Right atrium auricular region (tissue), 2 donors: ENCODE measurements around the gene DGKD. TPM values are rescaled to one million over a fixed set of nuclear protein-coding genes. Genes with fewer than 3 reads are reported as not detected.

ENCODE experiments used
- DNase-seq: peaks from one replicate; pipeline ENCODE4 v3.0.0-alpha.2; 2019; ENCODE audit warnings: low spot score
- H3K27ac ChIP-seq, 2 donors: fragments of 200-600 bp; sonication (generic); 1 replicate in 1 of 2; 2 replicates in 1 of 2; pipeline ENCODE4 v1.5.1; 2016 to 2019
- H3K27me3 ChIP-seq, 2 donors: fragments of 200-600 bp; sonication (generic); one replicate each; pipeline versions ENCODE4 v1.5.1 to v1.6.0; 2017 to 2019
- H3K36me3 ChIP-seq: fragments of 200-600 bp; sonication (generic); one replicate; pipeline ENCODE4 v1.5.1; 2016
- H3K4me1 ChIP-seq, 2 donors: fragments of 200-600 bp; sonication (generic); one replicate each; pipeline versions ENCODE4 v1.5.1 to v1.6.0; 2017 to 2019
- H3K4me3 ChIP-seq, 2 donors: fragments of 200-600 bp; sonication (generic); 1 replicate in 1 of 2; 2 replicates in 1 of 2; pipeline ENCODE4 v1.5.1; 2017 to 2019; ENCODE audit warnings: mild to moderate bottlenecking in 1 of 2, moderate library complexity in 1 of 2
- H3K9me3 ChIP-seq, 2 donors: fragments of 200-600 bp; sonication (generic); one replicate each; pipeline ENCODE4 v1.5.1; 2019
- CTCF ChIP-seq, 2 donors: fragments of 200-600 bp; sonication (generic); IDR thresholded peaks; one replicate each; pipeline ENCODE4 v1.5.1; 2019; ENCODE audit warnings: antibody characterized with exemption in 2 of 2
- total RNA-seq, 2 donors: library from RNA; depleted of rRNA; stranded (reverse); fragments of >200 nt; gene quantifications; one replicate each; pipeline ENCODE4 v1.1.0, GENCODE V29; 2016

Gene DGKD
- total RNA-seq, 2 donors from 2014 or later = 18.4 to 40.1 TPM

- peaks cover 0 to 55% of the 10 kb centered on the region in 2 donors for H3K4me1 ChIP-seq
- TF ChIP-seq CTCF (IDR thresholded peaks at IDR 0.05) = no peak
These were observed 58.8 kb downstream of the DGKD start for GRCh38 chr2:233413046-233413445.

GRCh38 chr2:233413559-233414272 is 59.4 kb downstream of the DGKD start:
- Histone ChIP-seq H3K9me3 (peaks cover 0 to 17% of the 10 kb centered on the region in 2 donors), H3K4me3 (no peak overlapping the region), H3K4me1 (peaks cover 0 to 55% of the 10 kb centered on the region in 2 donors), H3K36me3 (no peaks in the 10 kb centered on the region), H3K27ac (peak overlapping the region; percentile 81 to 89), H3K27me3 (no peaks in the 10 kb centered on the region)
- TF ChIP-seq CTCF (IDR thresholded peaks at IDR 0.05) = no peak
- DNase-seq = no peak

More at GRCh38 chr2:233413046-233413445, 58.8 kb downstream of the DGKD start:
- peak overlapping the region; percentile 81 to 89 for H3K27ac ChIP-seq
- H3K4me3 ChIP-seq = no peak overlapping the region
- no peaks in the 10 kb centered on the region for H3K36me3 ChIP-seq
- DNase-seq = no peak
- no peaks in the 10 kb centered on the region for H3K27me3 ChIP-seq
- H3K9me3 ChIP-seq = peaks cover 0 to 17% of the 10 kb centered on the region in 2 donors

GRCh38 chr2:233414273-233414654 is 60.0 kb downstream of the DGKD start:
- Histone ChIP-seq H3K4me3 (no peak overlapping the region), H3K36me3 (no peaks in the 10 kb centered on the region), H3K27ac (peak overlapping the region; percentile 81 to 89), H3K27me3 (no peaks in the 10 kb centered on the region), H3K9me3 (peaks cover 0 to 17% of the 10 kb centered on the region in 2 donors), H3K4me1 (peaks cover 0 to 50% of the 10 kb centered on the region in 2 donors)
- TF ChIP-seq CTCF (IDR thresholded peaks at IDR 0.05) = no peak
- no peak for DNase-seq

- H3K27ac ChIP-seq = peak overlapping the region; percentile 81 to 89
- H3K9me3 ChIP-seq = peaks cover 0 to 17% of the 10 kb centered on the region in 2 donors
- no peak overlapping the region for H3K4me3 ChIP-seq
- H3K27me3 ChIP-seq = no peaks in the 10 kb centered on the region
- peaks cover 0 to 49% of the 10 kb centered on the region in 2 donors for H3K4me1 ChIP-seq
- DNase-seq = no peak
- H3K36me3 ChIP-seq = no peaks in the 10 kb centered on the region
- TF ChIP-seq CTCF (IDR thresholded peaks at IDR 0.05) = no peak
These were observed 60.7 kb downstream of the DGKD start for GRCh38 chr2:233414777-233415570.

- H3K4me1 ChIP-seq = peaks cover 0 to 52% of the 10 kb centered on the region in 2 donors
- H3K4me3 ChIP-seq = no peak overlapping the region
- no peak for TF ChIP-seq CTCF (IDR thresholded peaks at IDR 0.05)
- H3K36me3 ChIP-seq = no peaks in the 10 kb centered on the region
- peak; percentile 5 for DNase-seq
- H3K27me3 ChIP-seq = no peaks in the 10 kb centered on the region
- H3K27ac ChIP-seq = peak overlapping the region; percentile 81 to 89
- H3K9me3 ChIP-seq = peaks cover 0 to 11% of the 10 kb centered on the region in 2 donors
These were observed 61.9 kb downstream of the DGKD start for GRCh38 chr2:233416199-233416598.
